ENCODE data around the gene PSMD8.

DNA sequence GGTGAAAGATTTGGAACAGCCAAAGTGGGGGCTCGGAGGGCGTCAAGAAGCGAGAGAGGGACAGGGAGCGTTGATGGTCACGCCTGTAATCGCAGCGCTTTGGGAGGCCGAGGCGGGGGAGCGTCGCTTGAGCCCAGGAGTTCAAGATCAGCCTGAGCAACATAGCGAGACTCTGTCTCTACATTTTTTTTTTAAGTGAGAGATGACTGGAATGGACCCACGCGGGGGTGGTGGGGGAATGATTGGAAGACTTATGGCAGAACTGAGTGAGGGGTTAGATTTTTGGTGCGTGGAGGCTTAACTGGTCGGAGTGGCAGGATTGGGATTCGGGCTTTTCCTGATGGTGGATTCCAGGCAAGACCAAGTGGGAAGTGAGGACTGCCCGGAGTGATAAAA is 725 bp downstream of the PSMD8 start:
- TF ChIP-seq, protein P1, sequence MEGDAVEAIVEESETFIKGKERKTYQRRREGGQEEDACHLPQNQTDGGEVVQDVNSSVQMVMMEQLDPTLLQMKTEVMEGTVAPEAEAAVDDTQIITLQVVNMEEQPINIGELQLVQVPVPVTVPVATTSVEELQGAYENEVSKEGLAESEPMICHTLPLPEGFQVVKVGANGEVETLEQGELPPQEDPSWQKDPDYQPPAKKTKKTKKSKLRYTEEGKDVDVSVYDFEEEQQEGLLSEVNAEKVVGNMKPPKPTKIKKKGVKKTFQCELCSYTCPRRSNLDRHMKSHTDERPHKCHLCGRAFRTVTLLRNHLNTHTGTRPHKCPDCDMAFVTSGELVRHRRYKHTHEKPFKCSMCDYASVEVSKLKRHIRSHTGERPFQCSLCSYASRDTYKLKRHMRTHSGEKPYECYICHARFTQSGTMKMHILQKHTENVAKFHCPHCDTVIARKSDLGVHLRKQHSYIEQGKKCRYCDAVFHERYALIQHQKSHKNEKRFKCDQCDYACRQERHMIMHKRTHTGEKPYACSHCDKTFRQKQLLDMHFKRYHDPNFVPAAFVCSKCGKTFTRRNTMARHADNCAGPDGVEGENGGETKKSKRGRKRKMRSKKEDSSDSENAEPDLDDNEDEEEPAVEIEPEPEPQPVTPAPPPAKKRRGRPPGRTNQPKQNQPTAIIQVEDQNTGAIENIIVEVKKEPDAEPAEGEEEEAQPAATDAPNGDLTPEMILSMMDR (IDR thresholded peaks at IDR 0.05) = no peak
- no peak for TF ChIP-seq POLR2A (IDR thresholded peaks at IDR 0.05)

Data from prostate gland (tissue), 2 donors.